Measurements from ENCODE around the gene MPO. TPM values are rescaled to one million over a fixed set of nuclear protein-coding genes. Genes with fewer than 3 reads are reported as not detected.

MPO gene
- total RNA-seq, 1 experiment from 2014 or later, result not detected

GRCh38 chr17:58318627-58319172 is 38.0 kb upstream of the MPO start (continued):
- TF ChIP-seq E2F1 (CRISPR knock-in tag; IDR thresholded peaks at IDR 0.05), result no peak
- TF ChIP-seq, protein P1, sequence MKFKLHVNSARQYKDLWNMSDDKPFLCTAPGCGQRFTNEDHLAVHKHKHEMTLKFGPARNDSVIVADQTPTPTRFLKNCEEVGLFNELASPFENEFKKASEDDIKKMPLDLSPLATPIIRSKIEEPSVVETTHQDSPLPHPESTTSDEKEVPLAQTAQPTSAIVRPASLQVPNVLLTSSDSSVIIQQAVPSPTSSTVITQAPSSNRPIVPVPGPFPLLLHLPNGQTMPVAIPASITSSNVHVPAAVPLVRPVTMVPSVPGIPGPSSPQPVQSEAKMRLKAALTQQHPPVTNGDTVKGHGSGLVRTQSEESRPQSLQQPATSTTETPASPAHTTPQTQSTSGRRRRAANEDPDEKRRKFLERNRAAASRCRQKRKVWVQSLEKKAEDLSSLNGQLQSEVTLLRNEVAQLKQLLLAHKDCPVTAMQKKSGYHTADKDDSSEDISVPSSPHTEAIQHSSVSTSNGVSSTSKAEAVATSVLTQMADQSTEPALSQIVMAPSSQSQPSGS (CRISPR knock-in tag; IDR thresholded peaks at IDR 0.05; ENCODE audit: borderline replicate concordance, low read depth), result no peak
- TF ChIP-seq SMAD4 (CRISPR knock-in tag; IDR thresholded peaks at IDR 0.05), result no peak
- TF ChIP-seq ZNF219 (CRISPR knock-in tag; IDR thresholded peaks at IDR 0.05; ENCODE audit: borderline replicate concordance), result no peak

- Mint-ChIP-seq H3K9me3 (no peaks in the 10 kb centered on the region), H3K27me3 (ENCODE audit: low read depth) (peaks cover 29% of the 10 kb centered on the region), H3K4me1 (no peaks in the 10 kb centered on the region), H3K4me3 (no peak overlapping the region), H3K27ac (no peak overlapping the region), H3K36me3 (0 out of 2 replicates have a peak, but pooled peaks cover 3% of the 10 kb centered on the region)
- ATAC-seq, result no peak
- DNase-seq (ENCODE audit: low spot score), result no peak
- TF ChIP-seq HMGA2 (CRISPR knock-in tag; IDR thresholded peaks at IDR 0.05) (no peak), ZNF396 (CRISPR knock-in tag; IDR thresholded peaks at IDR 0.05; ENCODE audit: borderline replicate concordance) (no peak), MAX (CRISPR knock-in tag; IDR thresholded peaks at IDR 0.05) (no peak), JUN (CRISPR knock-in tag; IDR thresholded peaks at IDR 0.05) (no peak), CREB1 (CRISPR knock-in tag; IDR thresholded peaks at IDR 0.05) (no peak), SMAD3 (CRISPR knock-in tag; IDR thresholded peaks at IDR 0.05; ENCODE audit: borderline replicate concordance) (no peak), NFYB (CRISPR knock-in tag; conservative IDR thresholded peaks at IDR 0.05; ENCODE audit: low read depth) (no peak), NR3C1 (CRISPR knock-in tag; conservative IDR thresholded peaks at IDR 0.05; ENCODE audit: low read depth) (no peak), OVOL2 (CRISPR knock-in tag; IDR thresholded peaks at IDR 0.05; ENCODE audit: borderline replicate concordance) (no peak)
- TF ChIP-seq, protein P2, sequence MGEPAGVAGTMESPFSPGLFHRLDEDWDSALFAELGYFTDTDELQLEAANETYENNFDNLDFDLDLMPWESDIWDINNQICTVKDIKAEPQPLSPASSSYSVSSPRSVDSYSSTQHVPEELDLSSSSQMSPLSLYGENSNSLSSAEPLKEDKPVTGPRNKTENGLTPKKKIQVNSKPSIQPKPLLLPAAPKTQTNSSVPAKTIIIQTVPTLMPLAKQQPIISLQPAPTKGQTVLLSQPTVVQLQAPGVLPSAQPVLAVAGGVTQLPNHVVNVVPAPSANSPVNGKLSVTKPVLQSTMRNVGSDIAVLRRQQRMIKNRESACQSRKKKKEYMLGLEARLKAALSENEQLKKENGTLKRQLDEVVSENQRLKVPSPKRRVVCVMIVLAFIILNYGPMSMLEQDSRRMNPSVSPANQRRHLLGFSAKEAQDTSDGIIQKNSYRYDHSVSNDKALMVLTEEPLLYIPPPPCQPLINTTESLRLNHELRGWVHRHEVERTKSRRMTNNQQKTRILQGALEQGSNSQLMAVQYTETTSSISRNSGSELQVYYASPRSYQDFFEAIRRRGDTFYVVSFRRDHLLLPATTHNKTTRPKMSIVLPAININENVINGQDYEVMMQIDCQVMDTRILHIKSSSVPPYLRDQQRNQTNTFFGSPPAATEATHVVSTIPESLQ (CRISPR knock-in tag; IDR thresholded peaks at IDR 0.05), result no peak
- ChIA-PET POLR2A (interaction anchor here (0.6 to 2.0 kb wide), 6 partner anchors 18 to 109 kb away, joined by 3 to 7 read pairs (median 4); partner anchors contain the start of genes RNF43 and SUPT4H1), CTCF (interaction anchor here (0.6 to 8.3 kb wide), 49 partner anchors 9 to 371 kb away, joined by 3 to 97 read pairs (median 4); partner anchors contain the start of genes DYNLL2, HSF5, MKS1 and MTMR4)
Observed at GRCh38 chr17:58318065-58318481, 37.3 kb upstream of the MPO start.

DNA sequence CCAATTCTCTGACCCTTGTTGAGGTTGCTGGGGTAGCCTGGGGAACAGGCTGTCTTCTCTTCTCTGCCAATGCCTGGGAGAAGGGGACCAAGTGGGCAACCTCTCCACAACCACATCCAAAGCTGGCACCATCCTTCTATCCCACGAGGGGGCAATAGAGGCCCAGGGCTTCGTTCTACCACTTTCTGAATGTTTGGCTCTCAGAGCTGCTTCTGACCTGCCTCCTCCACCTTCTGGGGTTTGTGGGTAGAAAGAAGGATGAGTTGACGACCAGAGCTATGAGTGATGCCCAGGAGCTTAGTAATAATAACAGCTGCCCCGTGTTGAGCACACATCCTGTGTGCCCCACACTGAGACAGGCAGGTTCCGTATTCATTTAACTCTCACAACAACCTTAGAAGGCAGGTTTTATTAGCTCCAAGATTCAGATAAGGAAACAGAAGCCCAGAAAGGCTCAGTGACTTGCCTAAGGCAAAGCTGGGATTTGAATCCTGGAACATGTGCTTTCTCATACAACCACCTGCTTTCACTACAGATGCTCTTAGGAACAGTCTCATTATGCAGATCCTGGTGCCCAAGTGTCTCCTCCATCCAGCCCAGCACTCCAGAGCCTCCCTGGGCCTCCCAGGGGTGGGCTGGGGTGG is 36.8 kb upstream of the MPO start:
- ATAC-seq (peak; percentile 92), DNase-seq (ENCODE audit: low spot score) (peak; percentile 68)
- ChIA-PET POLR2A (interaction anchor here (0.6 to 2.0 kb wide), 6 partner anchors 18 to 110 kb away, joined by 3 to 7 read pairs (median 4); partner anchors contain the start of genes RNF43 and SUPT4H1), CTCF (interaction anchor here (0.6 to 8.3 kb wide), 50 partner anchors 9 to 371 kb away, joined by 3 to 97 read pairs (median 4); partner anchors contain the start of genes DYNLL2, HSF5, MKS1 and MTMR4)
- H3K27ac Mint-ChIP-seq, result no peak overlapping the region
- no peaks in the 10 kb centered on the region for H3K9me3 Mint-ChIP-seq
- no peak overlapping the region for H3K4me3 Mint-ChIP-seq
- TF ChIP-seq, protein P3, sequence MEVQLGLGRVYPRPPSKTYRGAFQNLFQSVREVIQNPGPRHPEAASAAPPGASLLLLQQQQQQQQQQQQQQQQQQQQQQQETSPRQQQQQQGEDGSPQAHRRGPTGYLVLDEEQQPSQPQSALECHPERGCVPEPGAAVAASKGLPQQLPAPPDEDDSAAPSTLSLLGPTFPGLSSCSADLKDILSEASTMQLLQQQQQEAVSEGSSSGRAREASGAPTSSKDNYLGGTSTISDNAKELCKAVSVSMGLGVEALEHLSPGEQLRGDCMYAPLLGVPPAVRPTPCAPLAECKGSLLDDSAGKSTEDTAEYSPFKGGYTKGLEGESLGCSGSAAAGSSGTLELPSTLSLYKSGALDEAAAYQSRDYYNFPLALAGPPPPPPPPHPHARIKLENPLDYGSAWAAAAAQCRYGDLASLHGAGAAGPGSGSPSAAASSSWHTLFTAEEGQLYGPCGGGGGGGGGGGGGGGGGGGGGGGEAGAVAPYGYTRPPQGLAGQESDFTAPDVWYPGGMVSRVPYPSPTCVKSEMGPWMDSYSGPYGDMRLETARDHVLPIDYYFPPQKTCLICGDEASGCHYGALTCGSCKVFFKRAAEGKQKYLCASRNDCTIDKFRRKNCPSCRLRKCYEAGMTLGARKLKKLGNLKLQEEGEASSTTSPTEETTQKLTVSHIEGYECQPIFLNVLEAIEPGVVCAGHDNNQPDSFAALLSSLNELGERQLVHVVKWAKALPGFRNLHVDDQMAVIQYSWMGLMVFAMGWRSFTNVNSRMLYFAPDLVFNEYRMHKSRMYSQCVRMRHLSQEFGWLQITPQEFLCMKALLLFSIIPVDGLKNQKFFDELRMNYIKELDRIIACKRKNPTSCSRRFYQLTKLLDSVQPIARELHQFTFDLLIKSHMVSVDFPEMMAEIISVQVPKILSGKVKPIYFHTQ (CRISPR knock-in tag; IDR thresholded peaks at IDR 0.05), result no peak
- TF ChIP-seq, protein P4, sequence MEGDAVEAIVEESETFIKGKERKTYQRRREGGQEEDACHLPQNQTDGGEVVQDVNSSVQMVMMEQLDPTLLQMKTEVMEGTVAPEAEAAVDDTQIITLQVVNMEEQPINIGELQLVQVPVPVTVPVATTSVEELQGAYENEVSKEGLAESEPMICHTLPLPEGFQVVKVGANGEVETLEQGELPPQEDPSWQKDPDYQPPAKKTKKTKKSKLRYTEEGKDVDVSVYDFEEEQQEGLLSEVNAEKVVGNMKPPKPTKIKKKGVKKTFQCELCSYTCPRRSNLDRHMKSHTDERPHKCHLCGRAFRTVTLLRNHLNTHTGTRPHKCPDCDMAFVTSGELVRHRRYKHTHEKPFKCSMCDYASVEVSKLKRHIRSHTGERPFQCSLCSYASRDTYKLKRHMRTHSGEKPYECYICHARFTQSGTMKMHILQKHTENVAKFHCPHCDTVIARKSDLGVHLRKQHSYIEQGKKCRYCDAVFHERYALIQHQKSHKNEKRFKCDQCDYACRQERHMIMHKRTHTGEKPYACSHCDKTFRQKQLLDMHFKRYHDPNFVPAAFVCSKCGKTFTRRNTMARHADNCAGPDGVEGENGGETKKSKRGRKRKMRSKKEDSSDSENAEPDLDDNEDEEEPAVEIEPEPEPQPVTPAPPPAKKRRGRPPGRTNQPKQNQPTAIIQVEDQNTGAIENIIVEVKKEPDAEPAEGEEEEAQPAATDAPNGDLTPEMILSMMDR (IDR thresholded peaks at IDR 0.05), result peak; percentile 49; the same call in 1 of the 2 replicates
- H3K4me1 Mint-ChIP-seq, result peaks cover 3% of the 10 kb centered on the region
- 0 out of 2 replicates have a peak, but pooled peaks cover 3% of the 10 kb centered on the region for H3K36me3 Mint-ChIP-seq
- H3K27me3 Mint-ChIP-seq (ENCODE audit: low read depth), result peaks cover 23% of the 10 kb centered on the region
